ENCODE measurements around the gene TASP1.

Gene TASP1

GRCh38 chr20:13524339-13524738 lies 114.4 kb downstream of the TASP1 start:
- ATAC-seq (ENCODE audit: low read depth) (no peak), DNase-seq (ENCODE audit: low spot score) (no peak)
- H3K27me3 ChIP-seq (ENCODE audit: insufficient read depth, poor library complexity, severe bottlenecking): no peaks in the 10 kb centered on the region
- H3K4me3 ChIP-seq (ENCODE audit: severe bottlenecking): no peak overlapping the region
- H3K4me1 ChIP-seq (ENCODE audit: insufficient read depth, poor library complexity, severe bottlenecking): peaks cover 9% of the 10 kb centered on the region
- H3K9me3 ChIP-seq (ENCODE audit: severe bottlenecking): no peaks in the 10 kb centered on the region
- no peak for TF ChIP-seq CTCF (IDR thresholded peaks at IDR 0.05; ENCODE audit: poor library complexity, severe bottlenecking)
- peaks cover 18% of the 10 kb centered on the region for H3K36me3 ChIP-seq (ENCODE audit: low read depth)
- H3K27ac ChIP-seq (ENCODE audit: poor library complexity, severe bottlenecking): peak overlapping the region; percentile 46

- DNase-seq (ENCODE audit: low spot score) (no peak), ATAC-seq (ENCODE audit: low read depth) (no peak)
- H3K9me3 ChIP-seq (ENCODE audit: severe bottlenecking): no peaks in the 10 kb centered on the region
These were observed 120.9 kb downstream of the TASP1 start for GRCh38 chr20:13517831-13518230.

GRCh38 chr20:13515796-13516558 lies 122.8 kb downstream of the TASP1 start:
- Histone ChIP-seq H3K9me3 (ENCODE audit: severe bottlenecking) (no peaks in the 10 kb centered on the region), H3K27ac (ENCODE audit: poor library complexity, severe bottlenecking) (no peak overlapping the region), H3K36me3 (ENCODE audit: low read depth) (peaks cover 10% of the 10 kb centered on the region), H3K4me3 (ENCODE audit: severe bottlenecking) (no peak overlapping the region), H3K4me1 (ENCODE audit: insufficient read depth, poor library complexity, severe bottlenecking) (no peaks in the 10 kb centered on the region), H3K27me3 (ENCODE audit: insufficient read depth, poor library complexity, severe bottlenecking) (no peaks in the 10 kb centered on the region)
- ATAC-seq (ENCODE audit: low read depth) (no peak), DNase-seq (ENCODE audit: low spot score) (no peak)
- no peak for TF ChIP-seq CTCF (IDR thresholded peaks at IDR 0.05; ENCODE audit: poor library complexity, severe bottlenecking)

More at GRCh38 chr20:13517831-13518230, 120.9 kb downstream of the TASP1 start:
- no peak for TF ChIP-seq CTCF (IDR thresholded peaks at IDR 0.05; ENCODE audit: poor library complexity, severe bottlenecking)
- no peak overlapping the region for H3K4me3 ChIP-seq (ENCODE audit: severe bottlenecking)
- no peaks in the 10 kb centered on the region for H3K27me3 ChIP-seq (ENCODE audit: insufficient read depth, poor library complexity, severe bottlenecking)
- no peaks in the 10 kb centered on the region for H3K4me1 ChIP-seq (ENCODE audit: insufficient read depth, poor library complexity, severe bottlenecking)
- H3K27ac ChIP-seq (ENCODE audit: poor library complexity, severe bottlenecking): no peak overlapping the region
- peaks cover 9% of the 10 kb centered on the region for H3K36me3 ChIP-seq (ENCODE audit: low read depth)

GRCh38 chr20:13515291-13515690 lies 123.4 kb downstream of the TASP1 start:
- no peaks in the 10 kb centered on the region for H3K9me3 ChIP-seq (ENCODE audit: severe bottlenecking)
- H3K4me3 ChIP-seq (ENCODE audit: severe bottlenecking): no peak overlapping the region
- H3K27me3 ChIP-seq (ENCODE audit: insufficient read depth, poor library complexity, severe bottlenecking): no peaks in the 10 kb centered on the region
- no peak overlapping the region for H3K27ac ChIP-seq (ENCODE audit: poor library complexity, severe bottlenecking)
- H3K36me3 ChIP-seq (ENCODE audit: low read depth): peaks cover 10% of the 10 kb centered on the region
- no peak for ATAC-seq (ENCODE audit: low read depth)
- no peak for TF ChIP-seq CTCF (IDR thresholded peaks at IDR 0.05; ENCODE audit: poor library complexity, severe bottlenecking)
- H3K4me1 ChIP-seq (ENCODE audit: insufficient read depth, poor library complexity, severe bottlenecking): no peaks in the 10 kb centered on the region
- no peak for DNase-seq (ENCODE audit: low spot score)

- Histone ChIP-seq H3K4me3 (ENCODE audit: severe bottlenecking) (no peak overlapping the region), H3K27ac (ENCODE audit: poor library complexity, severe bottlenecking) (no peak overlapping the region), H3K9me3 (ENCODE audit: severe bottlenecking) (no peaks in the 10 kb centered on the region), H3K36me3 (ENCODE audit: low read depth) (peaks cover 8% of the 10 kb centered on the region), H3K4me1 (ENCODE audit: insufficient read depth, poor library complexity, severe bottlenecking) (no peaks in the 10 kb centered on the region), H3K27me3 (ENCODE audit: insufficient read depth, poor library complexity, severe bottlenecking) (no peaks in the 10 kb centered on the region)
- TF ChIP-seq CTCF (IDR thresholded peaks at IDR 0.05; ENCODE audit: poor library complexity, severe bottlenecking): no peak
- ATAC-seq (ENCODE audit: low read depth) (no peak), DNase-seq (ENCODE audit: low spot score) (no peak)
These were observed 127.8 kb downstream of the TASP1 start for GRCh38 chr20:13510837-13511488.

All from RWPE2 (cell line).